ENCODE measurements around the gene NFATC2.

GRCh38 chr20:51461306-51461705 lies 81.2 kb downstream of the NFATC2 start:
- no peak for TF ChIP-seq TAF1 (IDR thresholded peaks at IDR 0.05; ENCODE audit: borderline replicate concordance, insufficient read depth, low read length)
- TF ChIP-seq POLR2AphosphoS5 (IDR thresholded peaks at IDR 0.05; ENCODE audit: low read depth, low read length) = no peak
- TF ChIP-seq REST (IDR thresholded peaks at IDR 0.05; ENCODE audit: insufficient read depth in 1 of 2, low read depth in 2 of 2, low read length in 2 of 2) = no peak
- no peak for TF ChIP-seq SIN3A (IDR thresholded peaks at IDR 0.05; ENCODE audit: borderline replicate concordance, insufficient read depth, low read length)

All from PFSK-1 (cell line).